ENCODE results near the gene TMEM86B. TPM values are rescaled to one million over a fixed set of nuclear protein-coding genes. Genes with fewer than 3 reads are reported as not detected.

Gene TMEM86B
- polyA plus RNA-seq, 1 donor (not counting 4 experiments of a cell fraction or from before 2014, with no cell fraction given), result 0.60 TPM

GRCh38 chr19:55273978-55274707 lies 45.6 kb upstream of the TMEM86B start:
- H3K79me2 ChIP-seq (ENCODE audit: control insufficient read depth, insufficient read depth, low read length), result peaks cover 4% of the 10 kb centered on the region
- no peak overlapping the region for H3K4me3 ChIP-seq (ENCODE audit: control insufficient read depth in 2 of 3, extremely low read depth in 1 of 3, insufficient read depth in 2 of 3, low read depth in 1 of 3, low read length in 3 of 3)
- peaks cover 18 to 25% of the 10 kb centered on the region in 2 experiments for H3K36me3 ChIP-seq (ENCODE audit: control insufficient read depth in 2 of 2, extremely low read depth in 1 of 2, insufficient read depth in 2 of 2, low read length in 2 of 2)
- no peaks in the 10 kb centered on the region for H4K20me1 ChIP-seq (ENCODE audit: control insufficient read depth, extremely low read depth, insufficient read depth, low read length)
- no peak overlapping the region for H2AFZ ChIP-seq (ENCODE audit: control insufficient read depth, low read length)
- H3K4me1 ChIP-seq (ENCODE audit: control insufficient read depth, extremely low read depth, insufficient read depth, low read length), result peaks cover 4% of the 10 kb centered on the region
- H3K27me3 ChIP-seq (ENCODE audit: control insufficient read depth, extremely low read depth, insufficient read depth, low read length), result no peaks in the 10 kb centered on the region
- no peaks in the 10 kb centered on the region for H3K9me3 ChIP-seq (ENCODE audit: control insufficient read depth, low read depth, low read length)
- no peak for TF ChIP-seq EZH2 (IDR thresholded peaks at IDR 0.05; ENCODE audit: low read length)
- TF ChIP-seq, protein P1, sequence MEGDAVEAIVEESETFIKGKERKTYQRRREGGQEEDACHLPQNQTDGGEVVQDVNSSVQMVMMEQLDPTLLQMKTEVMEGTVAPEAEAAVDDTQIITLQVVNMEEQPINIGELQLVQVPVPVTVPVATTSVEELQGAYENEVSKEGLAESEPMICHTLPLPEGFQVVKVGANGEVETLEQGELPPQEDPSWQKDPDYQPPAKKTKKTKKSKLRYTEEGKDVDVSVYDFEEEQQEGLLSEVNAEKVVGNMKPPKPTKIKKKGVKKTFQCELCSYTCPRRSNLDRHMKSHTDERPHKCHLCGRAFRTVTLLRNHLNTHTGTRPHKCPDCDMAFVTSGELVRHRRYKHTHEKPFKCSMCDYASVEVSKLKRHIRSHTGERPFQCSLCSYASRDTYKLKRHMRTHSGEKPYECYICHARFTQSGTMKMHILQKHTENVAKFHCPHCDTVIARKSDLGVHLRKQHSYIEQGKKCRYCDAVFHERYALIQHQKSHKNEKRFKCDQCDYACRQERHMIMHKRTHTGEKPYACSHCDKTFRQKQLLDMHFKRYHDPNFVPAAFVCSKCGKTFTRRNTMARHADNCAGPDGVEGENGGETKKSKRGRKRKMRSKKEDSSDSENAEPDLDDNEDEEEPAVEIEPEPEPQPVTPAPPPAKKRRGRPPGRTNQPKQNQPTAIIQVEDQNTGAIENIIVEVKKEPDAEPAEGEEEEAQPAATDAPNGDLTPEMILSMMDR (optimal IDR thresholded peaks at IDR 0.05 in 1 of 3, IDR thresholded peaks at IDR 0.05 in 1 of 3, conservative IDR thresholded peaks at IDR 0.05 in 1 of 3; ENCODE audit: extremely low read depth in 1 of 3, insufficient read depth in 2 of 3, low read length in 3 of 3), result no peak
- FAIRE-seq (no peak), DNase-seq (ENCODE audit: low read depth, low spot score) (no peak)
- H3K4me2 ChIP-seq (ENCODE audit: control insufficient read depth, extremely low read depth, insufficient read depth, low read depth, low read length), result no peak overlapping the region
- dilution Hi-C loops (cut with MboI; ENCODE audit: extremely low pct_ligation_motif_present, low sequenced_read_pairs), result no loop called here
- no peak overlapping the region for H3K9ac ChIP-seq (ENCODE audit: control insufficient read depth, extremely low read depth, insufficient read depth, low read length)
- no peak overlapping the region for H3K27ac ChIP-seq (ENCODE audit: control insufficient read depth, insufficient read depth, low read length)
- H3K9me1 ChIP-seq (ENCODE audit: control insufficient read depth, extremely low read depth, insufficient read depth, low read length), result no peaks in the 10 kb centered on the region

GRCh38 chr19:55272142-55272541 lies 43.6 kb upstream of the TMEM86B start:
- H3K9me1 ChIP-seq (ENCODE audit: control insufficient read depth, extremely low read depth, insufficient read depth, low read length), result no peaks in the 10 kb centered on the region
- no peak for TF ChIP-seq EZH2 (IDR thresholded peaks at IDR 0.05; ENCODE audit: low read length)
- TF ChIP-seq, protein P1 (optimal IDR thresholded peaks at IDR 0.05 in 1 of 3, IDR thresholded peaks at IDR 0.05 in 1 of 3, conservative IDR thresholded peaks at IDR 0.05 in 1 of 3; ENCODE audit: extremely low read depth in 1 of 3, insufficient read depth in 2 of 3, low read length in 3 of 3), result no peak
- DNase-seq (ENCODE audit: low read depth, low spot score) (no peak), FAIRE-seq (no peak)
- no peak overlapping the region for H2AFZ ChIP-seq (ENCODE audit: control insufficient read depth, low read length)
- no peak overlapping the region for H3K9ac ChIP-seq (ENCODE audit: control insufficient read depth, extremely low read depth, insufficient read depth, low read length)
- H3K4me3 ChIP-seq (ENCODE audit: control insufficient read depth in 2 of 3, extremely low read depth in 1 of 3, insufficient read depth in 2 of 3, low read depth in 1 of 3, low read length in 3 of 3), result no peak overlapping the region
- no peaks in the 10 kb centered on the region for H4K20me1 ChIP-seq (ENCODE audit: control insufficient read depth, extremely low read depth, insufficient read depth, low read length)
- no peaks in the 10 kb centered on the region for H3K4me1 ChIP-seq (ENCODE audit: control insufficient read depth, extremely low read depth, insufficient read depth, low read length)
- H3K79me2 ChIP-seq (ENCODE audit: control insufficient read depth, insufficient read depth, low read length), result no peaks in the 10 kb centered on the region
- no peaks in the 10 kb centered on the region for H3K9me3 ChIP-seq (ENCODE audit: control insufficient read depth, low read depth, low read length)
- H3K27me3 ChIP-seq (ENCODE audit: control insufficient read depth, extremely low read depth, insufficient read depth, low read length), result no peaks in the 10 kb centered on the region
- dilution Hi-C loops (cut with MboI; ENCODE audit: extremely low pct_ligation_motif_present, low sequenced_read_pairs), result no loop called here
- H3K27ac ChIP-seq (ENCODE audit: control insufficient read depth, insufficient read depth, low read length), result no peak overlapping the region
- peaks cover 16 to 22% of the 10 kb centered on the region in 2 experiments for H3K36me3 ChIP-seq (ENCODE audit: control insufficient read depth in 2 of 2, extremely low read depth in 1 of 2, insufficient read depth in 2 of 2, low read length in 2 of 2)
- H3K4me2 ChIP-seq (ENCODE audit: control insufficient read depth, extremely low read depth, insufficient read depth, low read depth, low read length), result no peak overlapping the region
